GM19238 (cell line): ENCODE results near the gene TNPO3.
"Not testable (repeated sequence)": the region's sequence is repeated elsewhere in the genome, so short reads cannot be mapped to it uniquely, and the experiment has no call there.

Experiments used
- DNase-seq: peaks from one replicate; pipeline ENCODE4 v3.0.0; 2011; ENCODE audit warnings: low spot score; ENCODE audit not compliant: insufficient read length

TNPO3 gene

GRCh38 chr7:129072479-129073011 is 17.6 kb upstream of the TNPO3 start:
- no peak for DNase-seq

GRCh38 chr7:129069021-129069420 is 14.1 kb upstream of the TNPO3 start:
- DNase-seq = no peak

- DNase-seq = no peak
These were observed 13.1 kb upstream of the TNPO3 start for GRCh38 chr7:129067943-129068548.

- not testable (repeated sequence) for DNase-seq
These were observed 12.2 kb upstream of the TNPO3 start for GRCh38 chr7:129067132-129067561.

GRCh38 chr7:129066290-129067131 is 11.6 kb upstream of the TNPO3 start:
- no peak for DNase-seq

- DNase-seq = no peak
These were observed 1.1 kb upstream of the TNPO3 start for GRCh38 chr7:129055861-129056464.

GRCh38 chr7:129055294-129055816 is 444 bp upstream of the TNPO3 start:
- DNase-seq = no peak

GRCh38 chr7:129053938-129054437 is 923 bp downstream of the TNPO3 start:
- DNase-seq = no peak

GRCh38 chr7:129052441-129052840 is 2.5 kb downstream of the TNPO3 start:
- DNase-seq = no peak

GRCh38 chr7:129051459-129051858 is 3.5 kb downstream of the TNPO3 start:
- DNase-seq = not testable (repeated sequence)

GRCh38 chr7:129047761-129048160 is 7.2 kb downstream of the TNPO3 start:
- DNase-seq = no peak

GRCh38 chr7:129045682-129046081 is 9.2 kb downstream of the TNPO3 start:
- no peak for DNase-seq

GRCh38 chr7:129043012-129043411 is 11.9 kb downstream of the TNPO3 start:
- no peak for DNase-seq

GRCh38 chr7:129041142-129042085 is 13.5 kb downstream of the TNPO3 start:
- DNase-seq = no peak

GRCh38 chr7:129038468-129038867 is 16.4 kb downstream of the TNPO3 start:
- DNase-seq = not testable (repeated sequence)

GRCh38 chr7:129037585-129037984 is 17.3 kb downstream of the TNPO3 start:
- no peak for DNase-seq

GRCh38 chr7:129032017-129032416 is 22.9 kb downstream of the TNPO3 start:
- no peak for DNase-seq

- no peak for DNase-seq
These were observed 24.5 kb downstream of the TNPO3 start for GRCh38 chr7:129030440-129030839.

GRCh38 chr7:129024125-129024524 is 30.8 kb downstream of the TNPO3 start:
- DNase-seq = no peak

GRCh38 chr7:129021656-129022055 is 33.3 kb downstream of the TNPO3 start:
- DNase-seq = no peak
